ENCODE data around the gene GCHFR.

Gene GCHFR

GRCh38 chr15:40747685-40748631 lies 15.9 kb upstream of the GCHFR start:
- Histone ChIP-seq H3K9ac (ENCODE audit: low read length) (no peak overlapping the region), H3K27ac (ENCODE audit: low read length) (no peak overlapping the region), H4K20me1 (ENCODE audit: insufficient read depth, low read length) (no peaks in the 10 kb centered on the region), H3K9me3 (ENCODE audit: insufficient read depth, low read length) (no peaks in the 10 kb centered on the region), H2AFZ (ENCODE audit: low read depth, low read length) (no peak overlapping the region), H3K36me3 (replicated peaks; ENCODE audit: low read depth, low read length) (peaks cover 47% of the 10 kb centered on the region), H3K4me1 (ENCODE audit: low read length) (peaks cover 24% of the 10 kb centered on the region), H3K27me3 (ENCODE audit: low read depth, low read length) (no peaks in the 10 kb centered on the region), H3K4me3 (ENCODE audit: low read length) (no peak overlapping the region), H3K4me2 (ENCODE audit: low read length) (no peak overlapping the region), H3K79me2 (ENCODE audit: low read length) (peaks cover 18% of the 10 kb centered on the region)
- TF ChIP-seq CTCF (IDR thresholded peaks at IDR 0.05; ENCODE audit: low read depth, low read length), result no peak
- TF ChIP-seq EZH2phosphoT487 (IDR thresholded peaks at IDR 0.05; ENCODE audit: low read depth), result no peak

- Histone ChIP-seq H3K27ac (ENCODE audit: low read length) (no peak overlapping the region), H3K9me3 (ENCODE audit: insufficient read depth, low read length) (no peaks in the 10 kb centered on the region), H3K79me2 (ENCODE audit: low read length) (peaks cover 29% of the 10 kb centered on the region), H3K36me3 (replicated peaks; ENCODE audit: low read depth, low read length) (peaks cover 39% of the 10 kb centered on the region), H4K20me1 (ENCODE audit: insufficient read depth, low read length) (no peaks in the 10 kb centered on the region), H3K4me3 (ENCODE audit: low read length) (no peak overlapping the region), H3K9ac (ENCODE audit: low read length) (no peak overlapping the region), H3K27me3 (ENCODE audit: low read depth, low read length) (no peaks in the 10 kb centered on the region), H3K4me2 (ENCODE audit: low read length) (no peak overlapping the region), H2AFZ (ENCODE audit: low read depth, low read length) (no peak overlapping the region), H3K4me1 (ENCODE audit: low read length) (peaks cover 22% of the 10 kb centered on the region)
- TF ChIP-seq EZH2phosphoT487 (IDR thresholded peaks at IDR 0.05; ENCODE audit: low read depth), result no peak
- TF ChIP-seq CTCF (IDR thresholded peaks at IDR 0.05; ENCODE audit: low read depth, low read length), result no peak
Observed at GRCh38 chr15:40749151-40749630, 14.7 kb upstream of the GCHFR start.

GRCh38 chr15:40750885-40751284 lies 13.0 kb upstream of the GCHFR start:
- no peaks in the 10 kb centered on the region for H4K20me1 ChIP-seq (ENCODE audit: insufficient read depth, low read length)
- H2AFZ ChIP-seq (ENCODE audit: low read depth, low read length), result no peak overlapping the region
- peaks cover 37% of the 10 kb centered on the region for H3K79me2 ChIP-seq (ENCODE audit: low read length)
- H3K4me3 ChIP-seq (ENCODE audit: low read length), result no peak overlapping the region
- H3K4me1 ChIP-seq (ENCODE audit: low read length), result peaks cover 23% of the 10 kb centered on the region
- no peak overlapping the region for H3K4me2 ChIP-seq (ENCODE audit: low read length)
- H3K27ac ChIP-seq (ENCODE audit: low read length), result no peak overlapping the region
- H3K36me3 ChIP-seq (replicated peaks; ENCODE audit: low read depth, low read length), result peaks cover 34% of the 10 kb centered on the region
- no peaks in the 10 kb centered on the region for H3K9me3 ChIP-seq (ENCODE audit: insufficient read depth, low read length)
- TF ChIP-seq CTCF (IDR thresholded peaks at IDR 0.05; ENCODE audit: low read depth, low read length) (no peak), EZH2phosphoT487 (IDR thresholded peaks at IDR 0.05; ENCODE audit: low read depth) (no peak)
- H3K27me3 ChIP-seq (ENCODE audit: low read depth, low read length), result no peaks in the 10 kb centered on the region
- H3K9ac ChIP-seq (ENCODE audit: low read length), result no peak overlapping the region

- H3K4me1 ChIP-seq (ENCODE audit: low read length), result peaks cover 17% of the 10 kb centered on the region; the same call in 1 of the 2 replicates
- H3K79me2 ChIP-seq (ENCODE audit: low read length), result peaks cover 37% of the 10 kb centered on the region
- H2AFZ ChIP-seq (ENCODE audit: low read depth, low read length), result no peak overlapping the region
- H3K36me3 ChIP-seq (replicated peaks; ENCODE audit: low read depth, low read length), result peaks cover 34% of the 10 kb centered on the region
- no peaks in the 10 kb centered on the region for H3K9me3 ChIP-seq (ENCODE audit: insufficient read depth, low read length)
- no peak overlapping the region for H3K27ac ChIP-seq (ENCODE audit: low read length)
- no peak for TF ChIP-seq CTCF (IDR thresholded peaks at IDR 0.05; ENCODE audit: low read depth, low read length)
- TF ChIP-seq EZH2phosphoT487 (IDR thresholded peaks at IDR 0.05; ENCODE audit: low read depth), result no peak
- no peaks in the 10 kb centered on the region for H4K20me1 ChIP-seq (ENCODE audit: insufficient read depth, low read length)
- H3K4me2 ChIP-seq (ENCODE audit: low read length), result no peak overlapping the region
- H3K27me3 ChIP-seq (ENCODE audit: low read depth, low read length), result no peaks in the 10 kb centered on the region
- no peak overlapping the region for H3K4me3 ChIP-seq (ENCODE audit: low read length)
- no peak overlapping the region for H3K9ac ChIP-seq (ENCODE audit: low read length)
Observed at GRCh38 chr15:40751745-40752144, 12.1 kb upstream of the GCHFR start.

Measured in OCI-LY3 (cell line).